K562 (cell line): ENCODE measurements around the gene NYAP1. TPM values are rescaled to one million over a fixed set of nuclear protein-coding genes. Genes with fewer than 3 reads are reported as not detected.

Source experiments
- ADNP ChIP-seq: fragments of 200-800 bp; sonication (Bioruptor generic); IDR thresholded peaks from 2 replicates; pipeline ENCODE4 v1.6.1; 2016; ENCODE audit warnings: missing genetic modification characterization, missing compliant biosample characterization
- CEBPG ChIP-seq, 3 experiments: fragments of 200-800 bp in 1 of 3; sonication (Bioruptor generic) in 1 of 3; sonication (generic) in 1 of 3; formaldehyde crosslinking in 1 of 3; IDR thresholded peaks in 2 of 3; conservative IDR thresholded peaks in 1 of 3; 2 replicates each; pipeline versions ENCODE4 v1.6.1 to v1.8.0; 2016 to 2022; ENCODE audit warnings: missing compliant biosample characterization in 2 of 3, missing genetic modification characterization in 2 of 3, mild to moderate bottlenecking in 1 of 3, missing genetic modification reagents in 1 of 3
- CEBPZ ChIP-seq: fragments of 150-350 bp; IDR thresholded peaks from 2 replicates; pipeline ENCODE4 v1.6.1; 2014; ENCODE audit warnings: low read depth, mild to moderate bottlenecking, low read length, borderline replicate concordance
- ESRRB ChIP-seq: fragments of 250-450 bp; sonication (Bioruptor Pico); IDR thresholded peaks from 2 replicates; pipeline ENCODE4 v1.5.0; 2020; ENCODE audit warnings: mild to moderate bottlenecking, moderate library complexity, borderline replicate concordance
- HBP1 ChIP-seq: fragments of 450-650 bp; formaldehyde crosslinking; IDR thresholded peaks from 2 replicates; pipeline ENCODE4 v1.4.0; 2022; ENCODE audit warnings: missing genetic modification characterization
- MCM3 ChIP-seq: fragments of 450-650 bp; IDR thresholded peaks from 2 replicates; pipeline ENCODE4 v1.6.1; 2016
- RBM22 ChIP-seq: fragments of 200-400 bp; formaldehyde crosslinking; IDR thresholded peaks from 2 replicates; pipeline ENCODE4 v1.6.1; 2018; ENCODE audit warnings: low read length, low read depth; ENCODE audit not compliant: poor library complexity, severe bottlenecking
- RFX1 ChIP-seq: fragments of 450-650 bp; IDR thresholded peaks from 2 replicates; pipeline ENCODE4 v1.6.1; 2016; ENCODE audit warnings: mild to moderate bottlenecking, moderate library complexity
- SMARCA5 ChIP-seq: fragments of 450-650 bp; IDR thresholded peaks from 2 replicates; pipeline ENCODE4 v1.6.1; 2016
- SNRNP70 ChIP-seq: fragments of 200-400 bp; formaldehyde crosslinking; optimal IDR thresholded peaks from 2 replicates; pipeline ENCODE3; 2017; ENCODE audit warnings: low read depth, low read length
- SP2 ChIP-seq: IDR thresholded peaks from 2 replicates; pipeline ENCODE4 v1.6.1; 2011; ENCODE audit warnings: mild to moderate bottlenecking, low read depth, low read length, moderate library complexity; ENCODE audit not compliant: poor library complexity, severe bottlenecking; ENCODE audit errors: extremely low read depth
- SRSF9 ChIP-seq: fragments of 200-400 bp; formaldehyde crosslinking; IDR thresholded peaks from 2 replicates; pipeline ENCODE4 v1.6.1; 2017; ENCODE audit warnings: low read depth, low read length, borderline replicate concordance
- TAL1 ChIP-seq: fragments of 450-650 bp; IDR thresholded peaks from 2 replicates; pipeline ENCODE4 v1.6.1; 2016; ENCODE audit warnings: mild to moderate bottlenecking
- TRIM25 ChIP-seq: fragments of 450-650 bp; IDR thresholded peaks from 2 replicates; pipeline ENCODE4 v1.7.0; 2016; ENCODE audit warnings: borderline replicate concordance
- VEZF1 ChIP-seq: fragments of 200-800 bp; sonication (Bioruptor generic); IDR thresholded peaks from 2 replicates; pipeline ENCODE4 v1.6.1; 2017; ENCODE audit warnings: missing genetic modification characterization, missing compliant biosample characterization
- ZBTB17 ChIP-seq: fragments of 450-650 bp; formaldehyde crosslinking; IDR thresholded peaks from 2 replicates; pipeline ENCODE4 v1.4.0; 2020; ENCODE audit warnings: mild to moderate bottlenecking
- ZBTB5 ChIP-seq: fragments of 450-650 bp; IDR thresholded peaks from 2 replicates; pipeline ENCODE4 v1.6.1; 2017; ENCODE audit warnings: antibody characterized with exemption
- ZC3H8 ChIP-seq: fragments of 450-650 bp; IDR thresholded peaks from 2 replicates; pipeline ENCODE4 v1.6.1; 2017
- ZNF3 ChIP-seq: fragments of 250-450 bp; sonication (Bioruptor Pico); IDR thresholded peaks from 2 replicates; pipeline ENCODE4 v1.5.0; 2021; ENCODE audit warnings: mild to moderate bottlenecking, moderate library complexity
- ZNF696 ChIP-seq: fragments of 250-450 bp; sonication (Bioruptor Pico); conservative IDR thresholded peaks from 2 replicates; pipeline ENCODE4 v1.4.0; 2020; ENCODE audit warnings: mild to moderate bottlenecking, moderate library complexity
- polyA plus RNA-seq, 8 experiments: library from polyadenylated mRNA; depleted of rRNA in 4 of 8; stranded (reverse) in 5 of 8; unstranded in 3 of 8; fragments of >200 nt; fragmentation: Nextera tagmentation in 2 of 8; fragmentation: Illumina TruSeq in 1 of 8; extraction: Ambion mirVana in 2 of 8; extraction: Trizol in 1 of 8; gene quantifications; 2 replicates each; pipeline versions ENCODE4 v1.2.1 to v1.2.3, GENCODE V29; 2011 to 2014; ENCODE audit warnings: inconsistent platforms in 1 of 8, missing spikeins in 1 of 8
- total RNA-seq, 7 experiments: library from RNA; depleted of rRNA in 6 of 7; stranded (reverse); fragments of >200 nt in 6 of 7; fragmentation: Illumina TruSeq in 2 of 7; extraction: Trizol in 2 of 7; gene quantifications; 2 replicates each; pipeline versions ENCODE4 v1.2.1 to v1.2.3, GENCODE V29; 2011 to 2021; ENCODE audit warnings: low replicate concordance in 1 of 7

Gene NYAP1
- total and polyA plus RNA-seq, 9 of the 15 experiments (the other 6 are each of a cell fraction or from before 2014, with no cell fraction given) = 0.11 to 0.88 (median 0.22) TPM; not detected in 2

- TF ChIP-seq TRIM25 (no peak), SP2 (no peak), SNRNP70 (no peak), ZC3H8 (no peak), ADNP (tag) (no peak), CEBPG (CRISPR knock-in tag; IDR thresholded peaks at IDR 0.05) (no peak), CEBPG (tag; conservative IDR thresholded peaks at IDR 0.05 in 1 of 2, IDR thresholded peaks at IDR 0.05 in 1 of 2) (no peak), RFX1 (no peak), RBM22 (no peak), TAL1 (no peak), ZBTB17 (0 out of 2 replicates have a peak, but pooled peaks have one; percentile 45), MCM3 (no peak), CEBPZ (no peak), ZNF3 (CRISPR knock-in tag) (no peak), ESRRB (CRISPR knock-in tag) (no peak), ZNF696 (CRISPR knock-in tag) (no peak), VEZF1 (CRISPR knock-in tag) (no peak), ZBTB5 (no peak), SRSF9 (no peak), SMARCA5 (no peak), HBP1 (no peak)
Measured at GRCh38 chr7:100538348-100538653, 54.6 kb downstream of the NYAP1 start (continued).
